Heart left ventricle (tissue), 13 donors: ENCODE results near the gene AUH.

Experiments
- CTCF ChIP-seq, 12 donors: fragments of 200-600 bp; sonication (generic) in 4 of 12; IDR thresholded peaks; one replicate each; pipeline versions ENCODE4 v1.5.0 to v1.8.0; 2018 to 2022; ENCODE audit warnings: antibody characterized with exemption in 12 of 12, mild to moderate bottlenecking in 5 of 12
- POLR2A ChIP-seq, 2 donors: fragments of 450-650 bp; IDR thresholded peaks; one replicate each; pipeline ENCODE4 v1.6.1; 2017; ENCODE audit warnings: antibody characterized with exemption in 2 of 2, mild to moderate bottlenecking in 2 of 2, moderate library complexity in 2 of 2
- donor health status: ischemic (EF 13 %, LVEDD 7.1; RV severe dilation, severe dysfunction).
- donor health status: DM: no; HTN: yes; CAD: no.
- donor health status: DM: no; HTN: no; CAD: no.
- donor health status: ischemic (EF 25% LVEDD 6.9; RV normal size, moderate dysfunction).
- donor health status: ischemic (EF 25% LVEDD 5.7; RV mildly dilated, moderate dysfunction).
- donor health status: ischemic (EF 35%, LVEDD 5.7; RV mildly dilated, moderate dysfunction).
- donor health status: nonischemic (EF 11% LVEDD 7.7; RV severe dilation, severe dysfunction).
- donor health status: DM: yes; HTN: yes; CAD: no.
- donor health status: PGD.
- donor health status: ischemic (EF 29% LVEDD 5.4; RV normal size, mild dysfunction).
- donor health status: nonischemic (EF 23%, LVEDD 6.1; RV moderate dilation, normal function).

GRCh38 chr9:91285729-91286353 is 75.9 kb downstream of the AUH start:
- TF ChIP-seq CTCF (IDR thresholded peaks at IDR 0.05) (no peak), POLR2A (IDR thresholded peaks at IDR 0.05) (no peak)
